Measurements from ENCODE around the gene ALDH18A1. TPM values are rescaled to one million over a fixed set of nuclear protein-coding genes. Genes with fewer than 3 reads are reported as not detected.
A peak's percentile ranks its signal among the peaks of the same experiment; 100 is the strongest.

ALDH18A1 gene
- total RNA-seq, 1 experiment from 2014 or later = 114 TPM

DNA sequence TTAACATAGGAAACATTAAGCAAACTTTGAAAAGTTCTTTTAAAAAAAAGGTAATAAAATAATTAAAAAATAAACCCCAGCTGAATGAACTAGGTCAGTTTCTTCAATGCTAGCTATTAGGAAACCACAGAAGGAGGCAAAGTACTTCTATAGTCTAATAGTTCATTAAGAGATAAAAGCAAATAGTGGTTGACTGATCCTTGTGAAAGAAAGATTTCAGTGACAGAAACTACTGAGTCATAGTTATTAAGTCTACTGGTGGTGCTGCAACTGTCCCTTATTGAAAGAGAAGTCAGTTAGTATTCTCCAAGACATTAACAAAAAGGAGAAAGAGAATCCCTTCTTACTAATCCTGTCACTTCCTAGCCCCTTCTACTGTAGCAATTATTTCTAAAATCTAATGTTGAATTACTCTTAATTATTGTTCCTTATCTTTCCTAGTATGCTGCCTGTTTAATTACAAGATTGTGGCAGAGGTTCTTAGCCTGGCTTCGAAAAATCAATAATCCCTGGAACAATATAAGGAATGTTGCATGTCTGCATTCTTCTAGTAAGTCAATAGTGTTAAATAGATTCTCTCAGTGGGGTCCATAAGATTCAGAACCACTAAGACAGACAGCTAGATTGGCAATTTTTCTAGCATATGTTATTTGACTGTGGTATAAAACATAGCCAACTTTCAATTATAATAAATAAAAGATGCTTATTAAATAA lies 19.0 kb upstream of the ALDH18A1 start:
- H4K5ac ChIP-seq (ENCODE audit: insufficient read length, low read depth, low read length) = no peak overlapping the region
- no peak overlapping the region for H3K14ac ChIP-seq (ENCODE audit: insufficient read depth, low read length)
- no peak overlapping the region for H3K9ac ChIP-seq (ENCODE audit: extremely low read depth, insufficient read length, low read length)
- H3K4me1 ChIP-seq (ENCODE audit: insufficient read depth, low read length) = no peaks in the 10 kb centered on the region
- Mint-ChIP-seq H3K27me3 (ENCODE audit: low read depth) (no peaks in the 10 kb centered on the region), H3K27ac (peak overlapping the region in 1 of 3 experiments; percentile 50; a peak in 1 of 7 replicates), H3K36me3 (ENCODE audit: insufficient read depth in 1 of 3, low read depth in 3 of 3) (peaks cover 9 to 42% (median 23%) of the 10 kb centered on the region in 3 experiments; a peak in 6 of 7 replicates), H3K9me3 (no peaks in the 10 kb centered on the region), H3K4me1 (peaks cover 4% of the 10 kb centered on the region in 2 experiments), H3K4me3 (no peak overlapping the region)
- no peak overlapping the region for H3K23ac ChIP-seq (ENCODE audit: insufficient read length, low read depth, low read length)
- no peak overlapping the region for H4K8ac ChIP-seq (replicated peaks; ENCODE audit: insufficient read length, low read depth, low read length)
- WGBS (ENCODE audit: extremely low coverage, insufficient read length, low lambda C conversion rate) = no CpG with 5 or more reads among the region's 1 CpG
- no peak for DNase-seq
- no peak overlapping the region for H2BK12ac ChIP-seq (ENCODE audit: insufficient read length, low read depth, low read length)
- no peaks in the 10 kb centered on the region for H3K79me1 ChIP-seq (ENCODE audit: insufficient read depth, low read depth, low read length, poor library complexity, severe bottlenecking)
- no peak overlapping the region for H2AFZ ChIP-seq (ENCODE audit: low read length)
- no peak overlapping the region for H2BK20ac ChIP-seq (ENCODE audit: low read depth, low read length, poor library complexity, severe bottlenecking)
- no peaks in the 10 kb centered on the region for H3K9me3 ChIP-seq (ENCODE audit: control insufficient read depth, low read depth, low read length)
- H3K23me2 ChIP-seq (ENCODE audit: insufficient read length, low read depth, low read length, poor library complexity, severe bottlenecking) = no peaks in the 10 kb centered on the region
- H2BK120ac ChIP-seq (ENCODE audit: low read depth, low read length, poor library complexity, severe bottlenecking) = no peak overlapping the region
- no peak overlapping the region for H4K91ac ChIP-seq (ENCODE audit: insufficient read length, low read depth, low read length)
- no peak overlapping the region for H2AK5ac ChIP-seq (ENCODE audit: insufficient read length, low read length)
- H3K79me2 ChIP-seq (ENCODE audit: insufficient read depth, low read length) = no peaks in the 10 kb centered on the region
- no peaks in the 10 kb centered on the region for H3K27me3 ChIP-seq (ENCODE audit: insufficient read depth, low read length)
- H3K4me2 ChIP-seq (ENCODE audit: insufficient read depth, insufficient read length, low read length) = no peak overlapping the region
- H3T11ph ChIP-seq (ENCODE audit: low read length) = no peak overlapping the region
- H4K20me1 ChIP-seq (ENCODE audit: control insufficient read depth, insufficient read depth, insufficient read length) = no peaks in the 10 kb centered on the region
- no peak overlapping the region for H3K18ac ChIP-seq (ENCODE audit: insufficient read length, low read depth, low read length)
- no peak overlapping the region for H3K4ac ChIP-seq (ENCODE audit: low read depth, low read length)
- no peak overlapping the region for H3K27ac ChIP-seq (ENCODE audit: insufficient read length, low read depth, low read length)
- no peak overlapping the region for H2BK15ac ChIP-seq (ENCODE audit: low read depth, low read length)
- no peak overlapping the region for H2BK5ac ChIP-seq (ENCODE audit: insufficient read length, low read length)
- H3K56ac ChIP-seq (ENCODE audit: insufficient read length, low read depth, low read length) = no peak overlapping the region
- TF ChIP-seq, protein P1, sequence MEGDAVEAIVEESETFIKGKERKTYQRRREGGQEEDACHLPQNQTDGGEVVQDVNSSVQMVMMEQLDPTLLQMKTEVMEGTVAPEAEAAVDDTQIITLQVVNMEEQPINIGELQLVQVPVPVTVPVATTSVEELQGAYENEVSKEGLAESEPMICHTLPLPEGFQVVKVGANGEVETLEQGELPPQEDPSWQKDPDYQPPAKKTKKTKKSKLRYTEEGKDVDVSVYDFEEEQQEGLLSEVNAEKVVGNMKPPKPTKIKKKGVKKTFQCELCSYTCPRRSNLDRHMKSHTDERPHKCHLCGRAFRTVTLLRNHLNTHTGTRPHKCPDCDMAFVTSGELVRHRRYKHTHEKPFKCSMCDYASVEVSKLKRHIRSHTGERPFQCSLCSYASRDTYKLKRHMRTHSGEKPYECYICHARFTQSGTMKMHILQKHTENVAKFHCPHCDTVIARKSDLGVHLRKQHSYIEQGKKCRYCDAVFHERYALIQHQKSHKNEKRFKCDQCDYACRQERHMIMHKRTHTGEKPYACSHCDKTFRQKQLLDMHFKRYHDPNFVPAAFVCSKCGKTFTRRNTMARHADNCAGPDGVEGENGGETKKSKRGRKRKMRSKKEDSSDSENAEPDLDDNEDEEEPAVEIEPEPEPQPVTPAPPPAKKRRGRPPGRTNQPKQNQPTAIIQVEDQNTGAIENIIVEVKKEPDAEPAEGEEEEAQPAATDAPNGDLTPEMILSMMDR (conservative IDR thresholded peaks at IDR 0.05) = no peak

Data from H9 (cell line).